HG03571 (cell line): ENCODE measurements around the gene GPATCH1.
"Not testable (repeated sequence)": the region's sequence is repeated elsewhere in the genome, so short reads cannot be mapped to it uniquely, and the experiment has no call there.

Experiments used
- ATAC-seq: cut with Tn5 transposase; IDR thresholded peaks from one replicate; pipeline ENCODE4 v1.9.1; 2021; ENCODE audit not compliant: unreplicated experiment

GPATCH1 gene

GRCh38 chr19:33152625-33153024, 71.6 kb downstream of the GPATCH1 start:
- ATAC-seq, result not testable (repeated sequence)

DNA sequence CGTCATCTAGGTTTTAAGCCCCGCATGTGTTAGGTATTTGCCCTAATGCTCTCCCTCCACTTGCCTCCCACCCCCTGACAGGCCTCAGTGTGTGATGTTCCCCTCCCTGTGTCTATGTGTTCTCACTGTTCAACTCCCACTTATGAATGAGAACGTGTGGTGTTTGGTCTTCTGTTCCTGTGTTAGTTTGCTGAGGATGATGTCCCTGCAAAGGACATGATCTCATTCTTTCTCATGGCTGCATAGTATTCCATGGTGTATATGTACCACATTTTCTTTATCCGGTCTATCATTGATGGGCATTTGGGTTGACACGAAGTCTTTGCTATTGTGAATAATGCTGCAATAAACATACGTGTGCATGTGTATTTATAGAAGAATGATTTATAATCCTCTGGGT, 73.3 kb downstream of the GPATCH1 start:
- ATAC-seq, result not testable (repeated sequence)

DNA sequence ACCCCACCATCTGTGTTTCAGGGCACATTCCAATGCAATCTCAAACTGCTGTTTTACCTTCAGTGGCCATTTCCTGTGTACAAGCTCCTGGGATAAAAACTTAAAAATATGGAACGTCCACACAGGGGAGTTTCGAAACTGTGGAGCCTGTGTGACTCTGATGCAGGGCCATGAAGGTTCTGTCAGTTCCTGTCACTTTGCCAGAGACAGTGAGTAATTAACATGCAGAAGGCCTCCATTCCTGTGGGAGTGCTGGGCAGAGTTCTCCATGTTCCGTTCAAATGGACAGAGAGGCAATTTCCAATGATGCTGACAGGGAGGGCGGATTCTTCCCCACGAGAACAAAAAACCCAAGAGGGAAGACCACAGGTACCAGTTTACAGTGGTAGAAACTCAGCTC, 75.4 kb downstream of the GPATCH1 start:
- ATAC-seq, result no peak

DNA sequence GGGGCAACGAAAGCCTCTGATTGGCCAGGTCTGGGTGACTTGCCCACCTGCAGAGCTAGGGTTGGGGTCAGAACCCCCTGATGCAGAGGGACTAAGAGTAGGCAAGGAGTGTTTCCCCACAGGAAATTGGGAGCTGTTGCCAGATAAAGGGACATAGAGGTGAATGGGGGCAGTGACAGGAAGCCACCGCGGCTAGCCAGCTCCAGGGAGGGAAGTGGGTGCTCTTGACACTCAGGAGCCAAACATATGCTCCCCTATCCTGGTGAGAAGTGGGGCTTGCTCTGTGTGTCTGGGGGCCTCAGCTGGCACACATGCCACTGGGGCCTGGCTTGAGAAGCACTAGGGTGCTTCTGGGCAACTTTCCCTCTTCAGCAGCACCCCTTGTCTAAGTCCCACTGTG, 76.9 kb downstream of the GPATCH1 start:
- no peak for ATAC-seq

DNA sequence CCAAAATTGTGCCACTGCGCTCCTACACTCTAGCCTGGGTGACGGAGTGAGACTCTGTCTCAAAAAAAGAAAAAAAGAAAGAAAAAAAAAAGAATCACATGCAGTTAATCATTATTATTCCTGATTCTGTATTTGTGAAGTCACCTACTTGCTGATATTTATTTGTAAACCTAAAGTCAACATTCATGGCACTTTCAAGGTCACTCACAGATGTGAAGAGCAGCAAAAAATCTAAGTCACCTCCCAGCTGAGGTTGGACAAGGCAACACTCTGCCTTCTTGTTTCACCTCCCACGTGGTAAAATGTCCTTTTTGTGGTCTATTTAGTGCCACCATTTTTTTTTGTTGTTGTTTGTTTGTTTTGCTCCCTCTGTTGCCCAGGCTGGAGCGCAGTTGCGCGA, 77.4 kb downstream of the GPATCH1 start:
- ATAC-seq, result no peak

GRCh38 chr19:33159149-33159548, 78.2 kb downstream of the GPATCH1 start:
- no peak for ATAC-seq

DNA sequence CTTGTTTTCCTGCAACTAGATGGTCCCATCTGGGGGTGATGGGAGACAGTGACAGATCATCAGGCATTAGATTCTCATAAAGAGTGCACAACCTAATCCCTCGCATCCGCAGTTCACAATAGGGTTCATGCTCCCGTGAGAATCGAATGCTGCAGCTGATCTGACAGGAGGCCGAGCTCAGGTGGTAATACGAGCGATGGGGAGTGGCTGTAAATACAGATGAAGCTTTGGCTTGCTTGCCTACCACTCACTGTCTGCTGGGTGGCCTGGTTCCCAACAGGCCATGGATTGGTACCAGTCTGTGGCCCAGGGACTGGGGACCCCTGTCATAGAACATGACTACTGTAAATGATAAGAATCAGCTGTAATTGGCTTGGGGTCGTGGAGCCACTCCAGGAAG, 78.9 kb downstream of the GPATCH1 start:
- ATAC-seq, result no peak

GRCh38 chr19:33161201-33161600, 80.2 kb downstream of the GPATCH1 start:
- ATAC-seq, result no peak

- ATAC-seq, result no peak
Observed at GRCh38 chr19:33163481-33163880, 82.5 kb downstream of the GPATCH1 start.

DNA sequence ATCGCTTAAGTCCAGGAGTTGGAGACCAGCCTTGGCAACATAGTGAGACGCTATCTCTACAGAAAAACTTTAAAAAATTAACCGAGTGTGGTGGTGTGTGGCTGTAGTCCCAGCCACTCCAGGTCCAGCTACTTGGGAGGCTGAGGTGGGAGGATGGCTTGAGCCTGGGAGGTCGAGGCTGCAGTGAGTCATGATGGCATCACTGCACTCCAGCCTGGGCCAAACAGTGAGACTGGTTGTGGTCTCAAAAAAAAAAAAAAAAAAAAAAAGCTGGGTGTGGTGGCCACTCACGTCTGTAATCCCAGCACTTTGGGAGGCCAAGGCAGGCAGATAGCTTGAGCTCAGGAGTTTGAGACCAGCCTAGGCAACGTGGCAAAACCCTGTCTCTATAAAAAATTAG, 85.1 kb downstream of the GPATCH1 start:
- ATAC-seq, result not testable (repeated sequence)

GRCh38 chr19:33167438-33167837, 86.5 kb downstream of the GPATCH1 start:
- no peak for ATAC-seq

- ATAC-seq, result no peak
Observed at GRCh38 chr19:33168528-33168927, 87.5 kb downstream of the GPATCH1 start.

GRCh38 chr19:33171222-33171795, 90.3 kb downstream of the GPATCH1 start:
- no peak for ATAC-seq

- ATAC-seq, result no peak
Observed at GRCh38 chr19:33171916-33172359, 91.0 kb downstream of the GPATCH1 start.

- ATAC-seq, result no peak
Observed at GRCh38 chr19:33174186-33174585, 93.2 kb downstream of the GPATCH1 start.

DNA sequence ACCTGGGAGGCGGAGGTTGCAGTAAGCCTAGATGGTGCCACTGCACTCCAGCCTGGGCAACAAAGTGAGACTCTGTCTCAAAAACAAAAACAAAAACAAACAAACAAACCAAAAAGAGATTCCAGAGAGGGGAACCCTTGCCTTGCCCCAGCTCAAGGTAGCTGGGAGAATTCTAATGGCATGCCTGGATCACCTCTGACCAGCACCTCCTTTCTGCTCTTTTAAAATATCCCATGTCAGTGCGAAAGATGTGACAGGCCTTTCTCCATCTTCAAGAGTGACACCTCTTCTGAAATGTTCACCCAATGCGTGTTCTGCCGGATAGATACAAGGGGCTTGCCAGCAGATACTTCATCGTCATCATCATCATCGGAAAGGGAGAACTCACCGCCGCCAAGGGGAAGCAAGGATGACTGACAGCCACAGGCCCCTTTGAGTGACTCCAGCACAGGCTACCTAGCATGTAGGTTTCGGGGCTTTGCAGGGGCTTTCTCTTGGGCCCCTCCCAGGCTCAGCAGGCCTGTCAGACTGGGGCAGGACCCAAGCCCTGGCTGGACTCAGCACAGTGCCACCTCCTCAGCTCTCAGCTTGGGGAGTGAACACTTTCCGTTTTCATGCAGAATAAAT, 94.3 kb downstream of the GPATCH1 start:
- ATAC-seq, result no peak

DNA sequence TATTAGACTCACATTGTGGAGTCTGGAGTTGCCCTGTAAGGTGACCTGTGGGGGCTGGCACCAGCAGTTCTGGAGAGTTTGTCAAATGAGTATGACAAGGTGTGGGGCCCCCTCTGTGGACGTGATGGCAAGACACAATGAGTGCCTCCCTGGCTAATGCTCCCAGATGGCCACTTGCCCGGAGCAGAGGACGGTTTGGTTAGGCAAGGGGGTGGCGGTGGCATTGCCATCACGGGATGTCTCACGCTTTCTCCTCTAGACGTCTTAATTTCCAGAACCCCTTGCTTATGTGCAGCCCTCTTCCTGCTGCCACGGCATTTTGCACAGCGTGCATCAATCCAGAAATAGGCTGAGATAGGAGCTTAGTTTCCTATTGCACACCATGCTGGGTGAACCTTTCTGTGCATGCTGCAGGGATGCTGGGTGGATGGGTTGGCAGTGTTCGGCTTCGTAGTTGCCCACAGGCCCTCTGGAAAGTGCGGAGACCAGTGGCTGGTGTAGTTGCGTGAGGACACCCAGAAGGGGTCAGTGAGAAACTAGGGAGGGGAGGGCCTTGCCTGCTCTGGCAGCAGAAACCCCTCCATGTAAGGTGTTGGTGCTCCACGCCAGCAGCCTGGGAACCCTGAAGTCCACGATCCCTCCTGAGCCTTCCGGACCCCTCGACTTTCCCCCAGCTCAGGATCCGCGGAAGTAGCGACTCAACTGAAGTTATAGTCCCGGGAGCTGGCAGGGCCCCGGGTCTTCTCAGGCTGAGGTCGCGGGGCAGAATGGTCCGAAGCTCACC, 95.1 kb downstream of the GPATCH1 start:
- no peak for ATAC-seq

DNA sequence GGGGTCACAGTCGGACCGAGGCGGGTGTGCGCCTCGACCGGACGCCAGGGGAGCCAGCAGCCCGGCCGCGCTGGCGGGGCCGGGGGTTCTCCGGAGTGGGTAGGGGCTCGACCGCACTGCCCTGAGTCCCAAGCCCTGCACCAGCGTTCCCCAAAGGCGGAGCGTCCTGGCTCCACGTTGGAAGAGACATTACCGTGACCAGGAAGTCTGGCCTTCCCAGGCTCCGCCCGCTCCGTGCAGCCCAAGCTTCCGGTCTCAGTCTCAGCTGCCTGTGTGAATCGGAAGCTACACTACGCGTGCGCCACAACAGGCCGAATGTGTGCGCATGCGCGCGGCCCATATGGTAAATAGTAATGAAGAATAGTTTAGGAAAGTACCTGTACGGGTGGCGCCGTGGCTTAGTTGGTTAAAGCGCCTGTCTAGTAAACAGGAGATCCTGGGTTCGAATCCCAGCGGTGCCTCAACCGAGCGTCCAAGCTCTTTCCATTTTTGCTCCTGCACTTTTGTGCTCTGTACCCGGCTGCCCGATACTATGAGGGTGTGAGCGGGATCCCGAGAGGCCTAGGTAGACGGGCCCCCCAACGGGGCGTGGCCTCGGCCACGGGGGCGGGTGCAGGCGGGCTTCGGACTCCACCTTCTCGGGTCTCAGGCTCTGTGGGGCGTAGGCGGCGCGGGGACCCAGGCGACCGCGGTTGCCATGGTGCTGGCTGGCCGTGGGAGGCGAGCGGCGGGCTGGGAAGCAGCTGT, 95.9 kb downstream of the GPATCH1 start:
- peak; percentile 78 for ATAC-seq

GRCh38 chr19:33177417-33177979, 96.5 kb downstream of the GPATCH1 start:
- no peak for ATAC-seq
